HG02885 (cell line): ENCODE data around the gene SCRN2.

ENCODE experiments used
- ATAC-seq: cut with Tn5 transposase; IDR thresholded peaks from one replicate; pipeline ENCODE4 v1.9.1; 2021; ENCODE audit warnings: mild to moderate bottlenecking; ENCODE audit not compliant: unreplicated experiment, poor library complexity

SCRN2 gene

DNA sequence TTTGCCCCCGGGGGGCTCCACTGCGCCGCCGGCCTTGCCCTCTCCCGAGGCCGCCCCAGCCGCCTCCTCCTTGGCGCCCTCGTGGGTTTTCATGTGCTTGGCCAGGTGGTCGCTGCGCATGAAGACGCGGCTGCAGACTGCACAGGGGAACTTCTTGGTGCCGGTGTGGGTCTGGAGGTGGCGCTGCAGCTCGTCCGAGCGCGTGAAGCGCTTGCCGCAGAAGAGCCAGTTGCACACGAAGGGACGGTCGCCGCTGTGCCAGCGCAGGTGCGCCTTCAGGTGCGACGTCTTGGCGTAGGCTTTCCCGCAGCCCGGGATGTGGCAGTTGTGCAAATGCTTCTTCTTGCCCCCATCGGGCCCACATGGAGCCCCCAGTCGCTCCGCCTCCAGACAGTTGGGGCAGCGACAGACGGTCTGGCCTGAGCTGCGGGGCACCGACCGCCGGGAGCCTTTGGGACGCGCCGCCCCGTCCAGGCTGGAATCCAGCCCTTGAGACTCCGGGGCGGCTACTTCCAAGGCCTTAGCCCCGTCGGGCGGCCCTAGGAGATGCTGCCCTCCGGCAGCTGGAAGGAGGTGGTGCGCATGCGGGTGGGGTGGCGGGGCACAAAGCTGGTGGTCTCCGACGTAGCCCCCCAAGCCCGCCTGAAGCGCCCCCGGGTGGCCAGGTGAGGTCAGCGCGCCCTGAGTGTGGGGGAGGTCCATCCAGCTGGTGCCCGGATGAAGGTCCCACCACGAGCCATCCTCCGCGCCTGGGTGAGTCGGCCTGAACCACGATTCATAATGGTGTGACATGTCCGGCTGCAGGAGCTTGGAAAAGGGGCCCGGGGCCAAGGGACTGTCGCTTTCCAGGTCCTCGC lies 6.5 kb upstream of the SCRN2 start:
- ATAC-seq: no peak

DNA sequence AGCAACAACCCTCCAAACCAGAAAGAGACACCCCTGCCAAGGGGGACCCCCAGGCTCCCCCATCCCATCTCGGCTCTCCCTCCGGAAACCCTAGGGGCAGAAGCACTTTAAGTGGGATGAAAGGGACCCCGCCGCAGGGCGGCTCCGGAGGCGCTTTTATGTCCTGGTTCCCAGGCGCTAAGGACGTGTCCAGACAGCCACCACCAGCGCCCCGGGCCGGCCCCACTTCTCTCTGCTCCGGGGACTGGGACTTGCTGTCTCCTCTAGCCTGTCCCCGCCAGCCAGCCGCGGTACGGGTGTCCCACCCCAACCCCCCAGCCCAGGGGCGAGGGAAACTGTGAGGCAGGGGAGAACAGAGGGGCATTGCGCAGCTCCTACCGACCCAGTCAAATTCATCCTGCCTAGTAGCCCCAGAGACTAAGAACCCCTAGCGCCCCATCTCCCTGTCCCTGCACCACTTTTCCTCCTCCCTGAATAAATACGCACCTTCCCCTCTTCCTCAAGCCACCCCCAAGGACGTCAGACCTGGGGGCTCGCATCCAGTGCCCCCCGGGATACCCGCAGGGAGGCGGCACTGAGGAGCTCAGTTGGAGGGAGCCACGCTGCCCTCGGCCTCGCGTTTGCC lies 5.8 kb upstream of the SCRN2 start:
- no peak for ATAC-seq

- ATAC-seq: no peak
These were observed 4.6 kb upstream of the SCRN2 start for GRCh38 chr17:47845716-47846075.

DNA sequence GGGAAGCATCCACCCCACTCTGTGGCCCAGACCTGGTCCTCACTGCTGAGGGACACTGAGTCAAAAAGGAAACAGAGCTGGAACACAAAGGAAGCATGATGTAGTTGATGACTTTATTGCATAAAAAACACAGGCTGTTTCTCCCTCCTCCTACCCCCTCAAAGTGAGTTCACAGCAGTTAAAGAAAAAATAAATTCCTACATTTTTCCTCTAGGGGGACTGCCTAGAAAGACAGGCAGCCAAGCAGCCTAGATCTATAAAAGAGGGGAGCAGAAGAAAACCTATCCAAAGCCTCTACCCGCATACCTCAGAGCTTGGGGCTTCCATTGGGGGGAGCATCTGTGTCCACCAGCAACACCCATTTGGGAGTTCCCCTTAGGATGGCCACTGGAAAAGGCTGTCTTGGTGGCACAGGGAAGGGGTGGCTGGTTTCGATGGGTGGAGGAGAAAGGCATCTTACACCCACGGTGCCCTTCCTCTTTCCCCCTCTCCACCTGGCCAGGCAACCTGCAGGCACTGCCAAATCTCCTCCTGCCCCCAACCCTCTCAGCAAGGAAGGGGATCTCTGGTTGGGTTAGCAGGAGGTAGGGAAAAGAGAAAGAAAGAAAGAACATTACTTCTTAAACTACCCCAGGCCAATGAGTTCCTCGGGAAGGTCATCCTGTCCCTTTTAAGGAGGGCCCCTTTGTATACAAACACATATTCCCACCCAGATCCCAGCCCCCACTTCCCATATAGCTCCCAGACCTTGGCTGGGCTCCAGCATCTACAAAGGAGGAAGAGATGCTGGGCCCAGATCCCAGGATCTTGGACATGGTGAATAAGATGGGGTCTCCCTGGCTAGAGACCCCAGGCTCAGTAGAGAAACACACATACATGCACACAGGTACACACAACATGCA lies 4.0 kb upstream of the SCRN2 start:
- no peak for ATAC-seq

GRCh38 chr17:47844227-47844626 lies 3.2 kb upstream of the SCRN2 start:
- ATAC-seq: no peak

- ATAC-seq: no peak
These were observed 2.3 kb upstream of the SCRN2 start for GRCh38 chr17:47843391-47843730.

- no peak for ATAC-seq
These were observed 617 bp upstream of the SCRN2 start for GRCh38 chr17:47841488-47842291.

DNA sequence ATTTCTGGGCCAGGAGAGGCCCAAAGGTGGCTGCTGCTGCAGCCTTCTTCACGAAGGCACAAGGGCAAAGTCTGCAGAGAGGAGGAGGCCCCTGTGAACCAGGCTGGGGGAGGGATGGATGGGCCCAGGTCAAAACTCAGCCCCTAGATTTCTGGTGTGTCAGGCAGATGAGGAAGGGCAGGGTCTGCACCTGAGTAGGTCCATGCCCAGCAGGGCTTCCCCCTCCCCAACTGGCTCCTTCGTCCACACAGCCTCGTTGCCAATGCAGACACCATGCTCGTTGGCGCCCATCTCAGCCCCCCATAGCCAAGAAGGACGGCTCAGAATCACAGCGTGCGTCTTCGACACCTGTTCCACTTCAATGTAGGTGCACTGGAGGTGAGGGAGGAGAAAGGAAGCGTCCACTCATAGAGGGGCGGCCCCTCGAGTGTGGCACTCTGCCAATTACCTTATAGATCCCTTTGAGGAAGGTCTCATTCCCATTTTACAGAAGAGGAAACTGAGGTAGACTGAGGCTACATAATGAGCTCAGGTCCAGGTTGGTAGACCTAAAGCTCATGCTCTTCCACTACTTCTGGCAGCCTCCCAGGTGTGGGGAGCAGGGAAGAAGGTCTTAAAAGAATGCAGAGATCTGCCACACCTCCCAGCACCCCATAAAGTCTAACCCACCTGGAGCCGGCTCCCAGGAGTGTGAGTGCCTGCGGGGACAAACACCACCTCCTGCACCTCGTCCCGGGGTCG lies 902 bp downstream of the SCRN2 start:
- no peak for ATAC-seq

GRCh38 chr17:47839071-47839470 lies 2.0 kb downstream of the SCRN2 start:
- ATAC-seq: no peak

GRCh38 chr17:47838636-47839035 lies 2.4 kb downstream of the SCRN2 start:
- no peak for ATAC-seq

- no peak for ATAC-seq
These were observed 3.6 kb downstream of the SCRN2 start for GRCh38 chr17:47837401-47838039.

- ATAC-seq: no peak
These were observed 4.5 kb downstream of the SCRN2 start for GRCh38 chr17:47836601-47837000.

DNA sequence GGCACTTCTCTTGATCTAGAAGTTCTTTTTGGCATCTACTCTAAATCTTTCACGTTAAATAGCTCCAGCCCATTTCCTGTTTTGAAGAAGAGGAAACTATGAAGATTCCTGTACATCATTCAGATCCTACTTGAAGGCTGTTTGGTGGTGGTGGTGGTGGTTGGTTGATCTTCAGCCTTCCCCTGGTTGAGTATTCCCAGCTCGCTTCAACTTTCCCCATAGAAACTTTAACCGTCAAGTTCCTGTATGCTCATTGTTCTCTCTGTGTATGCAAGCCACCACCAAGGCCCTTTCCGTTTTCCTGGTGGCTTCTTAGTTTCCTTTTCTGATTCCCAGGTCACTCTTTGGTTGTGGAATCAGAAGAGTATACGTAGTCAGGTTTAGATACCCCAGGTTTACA lies 6.3 kb downstream of the SCRN2 start:
- ATAC-seq: no peak

- peak; percentile 7 for ATAC-seq
These were observed 9.1 kb downstream of the SCRN2 start for GRCh38 chr17:47831934-47832327.

- peak; percentile 91 for ATAC-seq
These were observed 9.8 kb downstream of the SCRN2 start, which contains the start of the genes LRRC46 and MRPL10 for GRCh38 chr17:47831003-47831933. Gene LRRC46, plus strand, starts transcription at chr17:47831670. Its CDS starts 320 bp downstream, at chr17:47831990. Gene MRPL10, minus strand, starts transcription at chr17:47831541. Its CDS starts 30 bp downstream, at chr17:47831511.

DNA sequence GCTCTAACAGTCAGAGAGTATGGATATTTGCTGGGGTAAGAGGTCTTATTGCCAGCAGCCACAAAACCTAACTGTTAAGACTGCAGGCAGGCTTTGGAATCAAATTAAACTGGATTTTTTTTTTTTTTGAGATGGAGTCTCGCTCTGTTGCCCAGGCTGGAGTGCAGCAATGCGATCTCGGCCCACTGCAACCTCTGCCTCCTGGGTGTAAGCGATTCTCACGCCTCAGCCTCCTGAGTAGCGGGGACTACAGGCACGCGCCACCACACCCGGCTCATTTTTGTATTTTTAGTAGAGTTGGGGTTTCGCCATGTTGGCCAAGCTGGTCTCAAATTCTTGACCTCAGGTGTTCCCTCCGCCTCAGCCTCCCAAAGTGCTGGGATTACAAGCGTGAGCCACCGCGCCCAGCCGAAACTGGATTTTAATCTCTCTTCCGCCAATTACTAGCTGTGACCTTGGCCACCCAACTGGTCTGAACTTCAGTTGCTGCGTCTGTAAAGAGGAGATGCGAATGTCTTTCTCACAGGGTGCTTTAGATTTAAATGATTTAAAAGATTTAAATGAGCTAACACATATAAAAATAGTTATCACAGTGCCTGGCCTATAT lies 10.6 kb downstream of the SCRN2 start:
- ATAC-seq: no peak

DNA sequence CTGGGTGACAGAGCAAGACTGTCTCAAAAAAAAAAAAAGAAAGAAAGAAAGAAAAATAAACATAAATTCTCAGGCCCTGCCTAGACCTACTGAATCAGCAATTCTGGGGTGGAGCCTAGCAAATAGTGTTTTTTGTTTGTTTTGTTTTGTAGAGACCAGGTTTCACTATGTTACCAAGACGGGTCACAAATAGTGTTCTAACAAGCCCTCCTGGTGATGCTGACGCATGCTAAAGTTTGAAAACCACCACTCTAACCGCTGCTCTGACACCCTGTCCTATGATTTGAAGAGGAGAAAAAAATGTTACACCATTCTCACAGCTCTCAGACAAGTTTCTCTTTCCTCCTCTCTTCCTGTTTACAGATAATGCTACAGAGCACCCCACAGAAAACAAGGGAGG lies 11.2 kb downstream of the SCRN2 start:
- no peak for ATAC-seq
